ENCODE measurements around the gene MAP1LC3A.
"Not testable (repeated sequence)": the region's sequence is repeated elsewhere in the genome, so short reads cannot be mapped to it uniquely, and the experiment has no call there.

MAP1LC3A gene

DNA sequence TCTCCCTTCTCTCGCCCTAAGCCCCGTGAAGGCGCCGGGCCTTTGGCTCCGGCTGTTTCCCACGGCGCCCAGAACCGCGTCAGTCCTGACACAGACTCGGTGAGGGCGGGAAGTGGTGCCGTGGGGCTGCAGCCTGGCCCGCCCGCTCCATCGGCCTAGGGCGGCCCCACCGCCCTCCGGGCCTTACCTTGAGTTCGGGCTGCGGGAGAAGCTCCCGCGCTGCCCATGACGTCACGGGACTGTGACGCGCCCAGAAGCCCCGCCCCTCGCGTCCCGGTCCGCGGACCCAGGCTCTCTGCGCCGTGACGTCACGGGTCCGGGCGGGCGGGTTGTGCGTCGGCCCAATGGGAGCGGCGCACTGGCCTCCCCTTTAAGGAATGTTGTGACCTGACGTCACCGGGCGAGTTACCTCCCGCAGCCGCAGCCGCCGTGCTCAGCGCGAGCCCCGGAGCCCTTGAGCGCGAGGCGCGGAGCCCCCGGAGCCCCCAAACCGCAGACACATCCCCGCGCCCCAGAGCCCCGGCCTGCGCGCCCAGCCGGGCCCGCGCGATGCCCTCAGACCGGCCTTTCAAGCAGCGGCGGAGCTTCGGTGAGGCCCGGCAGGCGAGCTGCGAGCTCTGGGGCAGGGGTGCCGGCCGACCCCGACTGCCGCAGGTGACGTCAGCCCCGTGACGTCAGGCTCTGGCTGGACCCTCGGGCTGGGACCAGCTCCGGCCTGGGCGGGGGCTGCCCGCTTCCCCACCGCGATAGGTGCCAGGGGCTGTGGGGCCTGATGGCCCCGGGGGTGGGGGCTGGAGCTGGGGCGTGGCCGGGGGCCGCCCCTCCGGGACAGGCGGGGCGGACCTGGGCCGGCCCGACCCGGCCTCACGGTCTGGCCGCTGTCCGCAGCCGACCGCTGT, at the start of gene MAP1LC3A:
Gene MAP1LC3A (plus strand): TSS at position 399 of the 899 bp plus-strand sequence. CDS start 151 bp downstream, at position 550.
- peak; percentile 80 to 85 (median 84) for DNase-seq

DNA sequence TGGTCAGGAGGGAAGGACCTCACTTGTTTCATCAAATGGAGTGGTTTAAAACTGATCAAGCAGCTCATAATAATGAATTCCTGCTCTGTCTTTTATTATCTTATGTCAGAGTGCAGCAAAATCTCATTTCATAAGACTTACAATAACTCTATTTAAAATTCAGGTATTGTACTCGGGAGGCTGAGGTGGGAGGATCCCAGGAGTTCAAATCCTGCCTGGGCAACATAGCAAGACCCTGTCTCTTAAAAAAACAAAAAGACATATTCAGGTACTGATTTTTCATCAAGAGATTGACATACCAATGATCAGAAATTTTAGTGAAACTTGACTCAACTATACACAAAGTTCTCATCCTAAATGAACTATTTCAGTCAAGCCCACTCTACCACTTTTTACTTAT, 47.9 kb upstream of the MAP1LC3A start:
- DNase-seq = no peak

GRCh38 chr20:34511891-34512265, 46.6 kb upstream of the MAP1LC3A start:
- no peak for DNase-seq

- no peak for DNase-seq
Observed at GRCh38 chr20:34512266-34512954, 46.1 kb upstream of the MAP1LC3A start.

GRCh38 chr20:34512955-34513419, 45.5 kb upstream of the MAP1LC3A start:
- DNase-seq = no peak

DNA sequence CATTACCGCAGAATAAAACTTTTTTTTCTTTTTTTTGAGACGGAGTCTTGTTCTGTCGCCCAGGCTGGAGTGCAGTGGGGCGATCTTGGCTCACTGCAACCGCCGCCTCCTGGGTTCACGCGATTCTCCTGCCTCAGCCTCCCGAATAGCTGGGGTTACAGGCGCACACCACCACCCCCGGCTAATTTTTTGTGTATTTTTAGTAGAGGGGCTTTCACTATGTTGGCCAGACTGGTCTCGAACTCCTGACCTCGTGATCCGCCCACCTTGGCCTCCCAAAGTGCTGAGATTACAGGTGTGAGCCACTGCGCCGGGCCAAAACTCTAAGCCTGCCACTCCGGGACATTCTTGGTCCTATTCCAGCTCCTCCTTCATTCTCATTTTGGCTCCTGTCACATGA, 44.5 kb upstream of the MAP1LC3A start:
- DNase-seq = not testable (repeated sequence)

DNA sequence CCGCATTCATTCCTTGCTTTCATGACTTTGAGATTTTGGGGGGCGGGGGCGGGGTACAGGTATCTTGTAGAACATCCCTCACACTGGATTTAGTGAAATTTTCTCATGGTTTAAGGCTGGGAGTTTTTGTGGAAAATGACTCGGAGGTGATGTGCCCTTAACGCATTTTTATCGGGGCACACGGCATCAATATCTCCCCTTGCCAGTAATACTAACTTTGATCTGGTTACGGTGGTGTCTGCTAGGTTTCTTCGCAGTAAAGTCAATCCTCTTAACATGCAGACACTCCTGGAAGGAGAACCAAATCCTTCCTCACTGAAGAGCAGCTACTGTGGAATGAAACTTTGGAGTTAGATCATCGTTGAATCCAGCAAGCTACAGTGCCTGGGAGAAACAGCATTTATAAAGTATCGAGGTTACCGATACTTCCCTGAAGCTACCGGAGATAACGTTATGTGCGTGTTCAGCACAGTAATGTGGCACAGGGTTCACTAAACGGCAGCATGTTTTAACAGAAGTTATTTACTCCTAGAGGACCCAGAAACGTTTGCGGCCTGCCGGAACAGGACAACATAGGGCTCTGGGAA, 43.5 kb upstream of the MAP1LC3A start:
- DNase-seq = no peak

GRCh38 chr20:34515484-34516246, 42.9 kb upstream of the MAP1LC3A start:
- peak; percentile 20 to 58 (median 48) for DNase-seq

GRCh38 chr20:34516247-34517113, 42.0 kb upstream of the MAP1LC3A start, which contains the start of gene DYNLRB1:
TSS of gene DYNLRB1 (plus strand) at chr20:34516422. CDS start at chr20:34516459, 37 bp downstream.
- peak; percentile 83 to 93 (median 86) for DNase-seq

DNA sequence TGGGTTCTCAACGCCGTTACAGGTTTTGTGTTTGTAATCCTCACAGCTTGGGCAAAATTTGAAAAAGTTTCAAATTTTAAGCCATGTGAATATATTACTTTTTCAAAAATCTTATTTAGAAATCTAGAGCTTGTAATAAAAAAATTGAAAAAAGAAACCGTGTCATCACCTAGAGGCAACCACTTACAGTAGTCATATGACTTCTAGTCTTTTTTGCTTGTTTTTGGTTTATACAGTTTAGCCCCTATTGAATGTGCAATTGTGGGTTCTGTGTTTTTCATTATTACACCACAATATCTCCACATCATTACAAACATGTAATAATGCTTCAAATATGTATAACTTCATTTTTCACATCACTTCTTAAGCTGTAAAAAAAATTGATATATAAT, 41.4 kb upstream of the MAP1LC3A start:
- DNase-seq = no peak

- not testable (repeated sequence) for DNase-seq
Observed at GRCh38 chr20:34518863-34519262, 39.7 kb upstream of the MAP1LC3A start.

DNA sequence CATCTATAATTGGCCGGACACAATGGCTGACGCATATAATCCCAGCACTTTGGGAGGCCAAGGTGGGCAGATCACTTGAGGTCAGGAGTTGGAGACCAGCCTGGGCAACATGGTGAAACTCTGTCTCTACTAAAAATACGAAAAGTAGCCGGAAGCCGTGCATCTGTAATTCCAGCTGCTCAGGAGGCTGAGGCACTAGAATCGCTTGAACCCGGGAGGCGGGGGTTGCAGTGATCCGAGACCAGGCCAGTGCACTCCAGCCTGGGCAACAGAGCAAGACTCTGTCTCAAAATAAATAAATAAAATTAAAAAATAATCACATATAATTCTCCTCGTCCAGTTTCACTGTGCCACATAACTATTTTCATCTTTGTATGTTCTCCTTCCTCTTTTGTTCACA, 38.7 kb upstream of the MAP1LC3A start:
- DNase-seq = not testable (repeated sequence)

DNA sequence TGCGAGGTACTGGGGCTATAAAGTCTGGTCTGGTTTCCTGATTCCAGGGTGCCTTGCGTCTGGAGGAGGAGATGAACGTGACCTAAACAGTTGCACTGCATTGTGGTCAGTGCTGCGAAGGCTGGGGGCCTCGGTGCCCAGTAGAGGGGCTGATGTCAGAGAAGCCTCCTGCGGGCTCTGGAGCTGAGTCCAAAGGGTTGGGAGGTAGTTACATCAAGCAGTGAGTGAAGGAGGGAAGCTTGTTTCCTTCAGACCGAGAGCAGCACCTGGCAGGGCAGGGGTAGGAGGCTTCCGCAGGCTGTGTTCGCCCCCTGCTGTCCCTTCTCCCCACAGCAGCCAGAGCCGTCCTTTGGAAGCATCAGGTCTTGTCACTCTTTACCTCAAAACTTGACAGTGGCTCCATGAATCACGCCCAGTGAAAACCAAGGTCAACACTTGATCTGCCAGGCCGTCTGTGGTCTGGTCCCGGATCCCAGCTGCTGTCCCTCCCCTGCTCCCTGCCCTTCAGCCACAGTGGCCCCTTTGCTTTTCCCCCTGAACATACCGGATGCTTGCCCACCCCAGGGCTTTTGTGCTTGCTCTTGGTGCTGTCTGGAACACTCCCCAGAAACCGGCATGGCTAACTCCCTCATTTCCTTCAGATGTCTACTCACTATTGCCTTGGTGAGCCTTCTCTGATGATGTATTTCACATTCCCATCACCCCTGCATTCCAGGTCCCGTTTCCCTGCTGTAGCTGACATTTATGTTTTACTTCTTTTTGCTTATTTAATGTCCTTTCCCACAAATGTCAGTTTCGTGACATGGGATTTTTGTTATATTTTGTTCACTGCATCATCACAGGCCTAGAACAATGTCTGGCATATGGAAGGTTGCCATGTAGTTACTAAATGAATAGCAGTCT, 35.3 kb upstream of the MAP1LC3A start:
- peak in 3 of 4 experiments; percentile 7 to 31 (median 23) for DNase-seq

GRCh38 chr20:34524426-34524825, 34.1 kb upstream of the MAP1LC3A start:
- no peak for DNase-seq

GRCh38 chr20:34525342-34525708, 33.2 kb upstream of the MAP1LC3A start:
- DNase-seq = no peak

DNA sequence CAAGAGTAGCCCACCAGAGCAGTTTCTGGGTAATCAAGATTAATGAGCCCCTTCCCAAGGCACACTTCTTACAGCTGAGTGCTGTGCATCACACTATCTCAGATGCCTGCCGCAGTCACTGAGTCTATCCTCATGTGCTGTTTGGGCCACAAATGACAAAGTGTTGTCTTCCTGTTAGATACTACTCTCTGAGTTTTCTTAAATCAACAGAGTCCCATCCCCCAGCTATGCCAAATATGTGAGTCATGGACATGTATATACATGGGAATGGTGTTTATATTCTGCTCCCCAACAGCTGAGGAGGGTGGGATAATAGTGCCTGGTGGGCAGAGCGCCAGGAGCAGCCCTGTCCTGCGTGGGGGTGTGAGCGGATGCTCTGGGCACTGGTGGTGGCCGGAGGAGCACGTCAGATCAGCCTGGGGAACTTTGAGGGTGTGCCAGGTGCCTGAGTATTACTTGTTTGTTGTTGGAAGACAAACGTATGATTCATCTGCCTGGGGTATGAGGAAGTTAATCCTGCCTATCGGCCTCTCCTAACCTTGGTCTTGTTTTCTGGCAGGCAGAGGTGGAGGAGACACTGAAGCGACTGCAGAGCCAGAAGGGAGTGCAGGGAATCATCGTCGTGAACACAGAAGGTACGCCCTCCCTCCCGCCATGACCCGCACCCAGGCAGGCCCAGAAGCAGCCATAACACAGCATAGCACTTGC, 32.7 kb upstream of the MAP1LC3A start:
- DNase-seq = no peak

GRCh38 chr20:34526466-34526865, 32.1 kb upstream of the MAP1LC3A start:
- DNase-seq = no peak

- no peak for DNase-seq
Observed at GRCh38 chr20:34527016-34527415, 31.5 kb upstream of the MAP1LC3A start.

GRCh38 chr20:34528921-34529297, 29.6 kb upstream of the MAP1LC3A start:
- DNase-seq = no peak

DNA sequence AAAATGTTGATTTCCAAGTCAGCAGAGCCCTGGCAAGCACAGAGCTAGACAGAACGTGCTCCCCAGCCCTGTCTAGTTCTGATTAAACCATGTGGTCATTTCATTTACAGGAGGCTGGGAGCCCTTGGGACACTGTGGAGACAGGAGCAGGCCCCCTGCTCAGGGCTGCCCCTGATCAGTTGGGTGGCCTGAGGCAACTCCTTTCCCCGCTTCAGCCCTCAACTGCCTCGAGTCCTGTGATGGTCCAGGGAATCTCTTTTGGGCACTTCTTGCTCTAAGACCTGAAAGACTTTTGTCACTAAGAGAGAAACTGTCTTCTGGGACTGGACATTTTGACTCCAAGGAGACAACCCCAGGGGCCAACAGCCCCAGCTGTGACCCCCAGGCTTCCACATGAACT, 28.8 kb upstream of the MAP1LC3A start:
- no peak for DNase-seq
